Measurements from ENCODE around the gene PET100.

The PET100 gene, protein sequence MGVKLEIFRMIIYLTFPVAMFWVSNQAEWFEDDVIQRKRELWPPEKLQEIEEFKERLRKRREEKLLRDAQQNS

DNA sequence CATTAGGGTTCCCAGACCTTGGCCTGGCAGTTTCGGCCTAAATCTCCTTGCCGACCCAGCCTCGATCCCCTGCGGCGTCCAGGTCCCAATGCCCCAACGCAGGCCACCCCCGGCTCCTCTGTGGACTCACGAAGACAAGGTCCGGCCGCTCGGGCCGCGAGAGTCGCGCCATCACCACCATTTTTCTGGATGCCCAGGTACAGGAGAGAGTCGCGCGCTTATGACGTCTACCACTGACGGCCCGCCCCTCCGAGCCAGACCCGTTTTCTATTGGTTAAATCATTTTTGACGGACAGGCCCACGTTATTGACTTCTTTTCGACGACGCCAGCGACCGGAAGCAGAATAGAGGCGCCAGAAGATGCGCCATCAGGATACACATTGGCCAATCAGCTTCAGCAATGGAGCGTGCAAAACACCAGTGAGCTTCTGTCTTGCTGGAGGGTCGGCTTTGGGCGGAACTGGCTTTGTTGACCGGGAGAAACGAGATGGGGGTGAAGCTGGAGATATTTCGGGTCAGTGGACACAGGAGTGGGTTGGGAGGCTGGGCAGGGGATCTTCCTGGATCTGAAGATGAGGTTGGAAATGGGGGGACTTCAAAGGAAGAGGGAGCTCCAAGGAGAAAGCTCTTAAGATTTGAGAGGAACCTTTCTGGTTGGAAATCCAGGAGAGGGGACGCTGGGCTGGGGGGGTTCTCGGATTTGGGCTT lies at the start of gene PET100, which contains the start of gene XAB2:
PET100 (plus strand) TSS at position 447 of the 708 bp plus-strand sequence; CDS start at position 488, 41 bp downstream.
XAB2 (minus strand) TSS at position 199 of the 708 bp plus-strand sequence; CDS start at position 181, 18 bp downstream.
- DNase-seq (ENCODE audit: low read depth) = peak; percentile 89

- no peak for DNase-seq (ENCODE audit: low read depth)
Measured at GRCh38 chr19:7582446-7582845, 47.1 kb upstream of the PET100 start.

- no peak for DNase-seq (ENCODE audit: low read depth)
Measured at GRCh38 chr19:7589822-7590221, 39.8 kb upstream of the PET100 start.

GRCh38 chr19:7590256-7590655 lies 39.3 kb upstream of the PET100 start:
- no peak for DNase-seq (ENCODE audit: low read depth)

GRCh38 chr19:7595466-7596133 lies 34.0 kb upstream of the PET100 start, which contains the start of gene CAMSAP3:
Gene CAMSAP3, plus strand, starts transcription at chr19:7595863. Its CDS starts 140 bp downstream, at chr19:7596003.
- no peak for DNase-seq (ENCODE audit: low read depth)

DNA sequence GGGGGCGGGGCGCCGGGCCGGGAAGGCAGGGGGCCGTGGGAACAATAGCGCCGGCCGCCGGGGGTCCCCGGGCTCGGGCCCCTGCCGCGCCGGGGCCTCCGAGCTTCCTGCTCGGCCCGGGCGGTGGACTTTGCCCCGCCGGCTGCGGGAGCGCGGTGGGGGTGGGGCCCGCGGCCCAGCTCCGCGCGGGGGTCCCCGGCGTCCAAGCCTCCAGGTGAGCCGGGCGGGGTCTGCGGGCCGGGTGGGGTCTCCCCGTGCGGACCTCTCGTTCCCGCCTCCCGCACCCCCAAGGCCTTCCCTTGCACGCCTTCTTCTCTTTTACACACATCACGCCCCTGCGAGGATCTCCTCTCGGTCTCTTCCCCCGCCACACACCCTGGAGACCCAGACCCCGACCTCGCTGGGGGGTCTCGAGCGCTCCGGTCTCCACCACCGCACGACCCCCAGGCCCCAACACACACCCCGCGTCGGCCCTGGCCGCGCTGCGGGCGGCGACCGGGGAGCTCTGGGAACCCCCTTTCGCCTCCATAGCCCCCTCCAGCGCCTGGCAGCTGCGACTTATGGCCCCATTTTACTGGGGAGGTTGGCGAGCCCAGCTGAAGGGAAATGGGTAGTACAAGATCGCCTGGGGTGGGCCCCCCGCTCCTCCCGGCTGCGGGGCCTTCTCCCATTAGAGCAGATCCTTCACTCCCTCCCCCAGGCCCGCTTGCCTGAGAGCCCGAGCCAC lies 33.2 kb upstream of the PET100 start:
- no peak for DNase-seq (ENCODE audit: low read depth)

GRCh38 chr19:7597689-7598088 lies 31.9 kb upstream of the PET100 start:
- no peak for DNase-seq (ENCODE audit: low read depth)

- no peak for DNase-seq (ENCODE audit: low read depth)
Measured at GRCh38 chr19:7598180-7598579, 31.4 kb upstream of the PET100 start.

GRCh38 chr19:7600721-7601120 lies 28.9 kb upstream of the PET100 start:
- no peak for DNase-seq (ENCODE audit: low read depth)

DNA sequence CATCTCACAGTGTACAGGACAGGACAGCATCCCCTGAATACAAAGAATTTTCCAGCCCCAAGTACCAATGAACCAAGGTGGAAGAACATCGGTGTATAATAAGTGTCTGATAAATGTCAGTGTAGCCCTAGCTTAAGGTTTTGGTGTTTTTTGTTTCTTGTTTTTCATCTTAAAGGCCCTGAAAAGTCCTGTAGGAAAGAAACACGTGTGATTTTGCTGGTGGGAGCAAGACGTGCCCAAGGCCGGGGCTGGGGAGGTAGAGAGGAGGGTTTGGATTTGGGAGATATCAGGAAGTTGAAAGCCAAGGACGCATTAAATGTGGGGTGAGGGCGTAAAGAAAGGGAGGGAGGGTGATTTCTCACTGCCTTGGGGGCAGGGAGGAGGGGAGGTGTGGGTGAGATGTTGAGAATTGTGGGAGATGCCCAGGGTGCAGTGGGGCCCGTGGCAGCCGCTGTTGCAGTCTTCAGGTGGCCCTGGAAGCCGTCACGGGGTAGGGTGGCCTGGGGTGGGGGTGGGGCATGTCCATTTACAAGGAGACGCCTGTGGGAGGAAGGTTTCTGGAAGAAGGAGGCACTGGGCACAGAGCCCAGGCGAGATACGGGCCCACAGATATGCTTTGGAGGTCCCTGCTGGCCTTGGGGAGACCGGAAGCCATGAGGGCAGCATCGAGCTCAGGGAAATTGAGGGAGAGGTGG lies 27.2 kb upstream of the PET100 start:
- no peak for DNase-seq (ENCODE audit: low read depth)

DNA sequence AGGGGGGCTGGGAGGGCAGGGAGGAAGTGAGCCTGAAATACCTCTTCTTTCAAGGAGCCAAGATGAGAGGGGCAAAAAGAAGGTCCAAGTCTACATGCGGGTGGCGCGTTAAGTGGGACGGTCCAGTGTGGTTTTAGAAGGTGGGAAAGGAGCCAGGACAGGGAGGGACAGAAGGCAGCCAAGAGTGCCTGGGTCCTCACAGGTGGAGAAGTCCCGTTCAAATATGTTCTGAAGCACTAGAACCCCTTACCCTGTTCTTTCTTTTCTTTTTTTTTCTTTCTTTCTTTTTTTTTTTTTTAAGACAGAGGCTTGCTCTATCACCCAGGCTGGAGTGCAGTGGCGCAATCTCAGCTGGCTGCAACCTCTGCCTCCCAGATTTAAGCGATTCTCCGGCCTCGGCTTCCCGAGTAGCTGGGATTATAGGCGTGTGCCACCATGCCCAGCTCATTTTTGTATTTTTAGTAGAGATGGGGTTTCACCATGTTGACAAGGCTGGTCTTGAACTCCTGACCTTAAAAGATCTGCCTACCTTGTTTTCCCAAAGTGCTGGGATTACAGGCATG lies 26.6 kb upstream of the PET100 start:
- no peak for DNase-seq (ENCODE audit: low read depth)

DNA sequence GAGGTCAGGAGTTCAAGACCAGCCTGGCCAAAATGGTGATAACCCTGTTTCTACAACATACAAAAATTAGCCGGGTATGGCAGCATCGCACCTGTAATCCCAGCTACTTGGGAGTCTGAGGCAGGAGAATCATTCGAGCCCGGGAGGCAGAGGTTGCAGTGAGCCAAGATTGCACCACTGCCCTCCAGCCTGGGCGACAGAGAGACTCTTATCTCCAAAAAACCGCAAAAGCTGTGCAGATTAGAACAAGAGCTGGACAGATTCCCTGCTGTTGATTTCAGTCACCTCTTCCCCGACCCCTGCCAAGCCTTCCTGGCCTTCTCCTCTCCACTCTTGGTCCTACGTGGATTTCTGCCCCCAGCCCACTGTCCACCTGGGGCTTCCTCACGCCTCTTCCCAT lies 25.7 kb upstream of the PET100 start:
- DNase-seq (ENCODE audit: low read depth) = no peak

DNA sequence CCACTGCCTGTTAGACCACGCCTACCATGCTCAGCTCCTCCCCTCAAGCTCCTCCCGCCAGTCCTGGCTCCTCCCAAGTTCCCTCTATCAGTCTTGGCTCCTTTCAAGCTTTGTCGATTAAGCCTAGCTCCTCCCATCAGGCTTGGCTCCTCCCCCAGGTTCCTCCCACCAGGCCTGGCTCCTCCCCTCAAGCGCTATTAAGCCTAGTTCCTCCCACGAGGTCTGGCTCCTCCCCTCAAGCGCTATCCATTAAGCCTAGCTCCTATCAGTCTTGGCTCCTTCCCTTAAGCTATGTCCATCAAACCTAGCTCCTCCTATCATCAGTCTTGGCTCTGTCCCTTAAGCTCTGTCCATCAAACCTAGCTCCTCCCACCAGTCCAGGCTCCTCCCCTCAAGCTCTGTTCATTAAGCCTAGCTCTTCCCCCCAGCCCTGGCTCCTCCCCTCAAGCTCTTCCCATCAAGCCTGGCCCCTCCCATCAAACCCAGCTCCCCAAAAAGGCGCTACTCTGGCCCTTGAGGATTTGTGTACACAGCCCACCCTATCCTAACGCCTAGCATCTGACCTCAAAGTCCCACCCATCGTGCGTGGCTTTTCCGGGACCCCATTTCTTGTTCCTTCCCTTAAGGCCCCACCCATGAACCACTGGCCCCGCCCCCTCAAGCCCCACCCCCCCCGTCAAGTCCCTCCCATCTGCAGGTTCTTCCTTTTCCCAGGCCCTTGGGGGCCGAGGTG lies 23.9 kb upstream of the PET100 start:
- DNase-seq (ENCODE audit: low read depth) = no peak

GRCh38 chr19:7606289-7606688 lies 23.3 kb upstream of the PET100 start:
- DNase-seq (ENCODE audit: low read depth) = no peak

- DNase-seq (ENCODE audit: low read depth) = no peak
Measured at GRCh38 chr19:7607212-7607873, 22.2 kb upstream of the PET100 start.

DNA sequence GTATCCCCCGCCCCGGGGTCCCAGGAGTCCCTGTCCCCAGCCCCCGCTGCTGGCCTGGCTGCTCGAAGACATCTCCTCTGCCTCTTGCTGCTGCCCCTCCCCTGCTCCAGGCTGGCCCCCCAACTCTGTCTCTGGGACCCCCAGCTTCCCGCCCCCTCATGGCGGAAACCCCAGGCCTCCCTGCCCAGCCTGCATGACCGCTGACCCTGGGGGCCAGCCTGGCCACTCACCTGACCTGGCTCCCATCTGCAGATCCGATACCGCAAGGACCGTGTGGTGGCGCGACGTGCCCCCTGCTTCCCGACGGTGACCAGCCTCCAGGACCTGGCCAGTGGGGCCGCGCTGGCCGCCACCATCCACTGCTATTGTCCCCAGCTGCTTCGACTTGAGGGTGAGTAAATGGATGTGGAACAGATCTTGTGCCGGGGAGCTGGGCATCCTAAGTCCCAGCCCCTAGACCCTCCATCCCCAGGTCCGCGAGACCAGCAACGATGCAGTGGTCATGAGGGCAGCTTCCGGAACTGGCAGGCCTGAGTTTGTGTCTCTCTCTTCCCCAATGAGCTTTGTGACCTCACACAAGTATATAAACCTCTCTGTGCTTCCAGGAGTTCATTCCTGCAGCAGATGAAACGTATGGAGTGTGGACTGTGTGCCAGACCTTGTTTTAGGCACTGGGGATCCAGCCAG lies 21.6 kb upstream of the PET100 start:
- DNase-seq (ENCODE audit: low read depth) = no peak

GRCh38 chr19:7610491-7611240 lies 18.9 kb upstream of the PET100 start:
- no peak for DNase-seq (ENCODE audit: low read depth)

DNA sequence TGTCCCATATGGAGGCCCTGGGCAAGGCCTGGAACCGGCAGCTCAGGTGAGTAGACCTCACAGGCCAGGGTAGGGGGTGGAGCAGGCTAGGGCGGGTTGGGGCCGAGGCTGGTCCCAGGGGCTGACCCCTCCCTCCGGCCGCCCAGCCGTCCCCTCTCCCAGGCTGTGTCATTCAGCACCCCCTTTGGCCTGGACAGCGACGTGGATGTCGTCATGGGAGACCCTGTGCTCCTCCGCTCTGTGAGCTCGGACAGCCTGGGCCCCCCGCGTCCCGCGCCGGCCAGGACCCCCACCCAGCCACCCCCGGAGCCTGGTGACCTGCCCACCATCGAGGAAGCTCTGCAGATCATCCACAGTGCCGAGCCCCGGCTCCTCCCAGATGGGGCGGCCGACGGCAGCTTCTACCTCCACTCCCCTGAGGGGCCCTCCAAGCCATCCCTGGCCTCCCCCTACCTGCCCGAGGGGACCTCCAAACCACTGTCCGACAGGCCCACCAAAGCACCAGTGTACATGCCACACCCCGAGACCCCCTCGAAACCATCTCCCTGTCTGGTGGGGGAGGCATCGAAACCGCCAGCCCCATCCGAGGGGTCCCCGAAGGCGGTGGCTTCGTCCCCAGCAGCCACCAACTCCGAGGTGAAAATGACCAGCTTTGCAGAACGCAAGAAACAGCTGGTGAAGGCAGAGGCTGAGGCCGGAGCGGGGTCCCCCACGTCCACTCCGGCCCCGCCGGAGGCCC lies 17.9 kb upstream of the PET100 start:
- DNase-seq (ENCODE audit: low read depth) = no peak

All from activated T-helper 1 cell treated with Interleukin-2 at 50 U/mL for 16 hours (primary cell).